GM12878 (cell line): ENCODE measurements around the gene ZNF528. TPM values are rescaled to one million over a fixed set of nuclear protein-coding genes. Genes with fewer than 3 reads are reported as not detected.

Experiments
- BACH1 ChIP-seq: fragments of 450-650 bp; IDR thresholded peaks from 2 replicates; pipeline ENCODE4 v1.6.1; 2017; ENCODE audit warnings: mild to moderate bottlenecking, borderline replicate concordance
- BHLHE40 ChIP-seq, 2 experiments: fragments of 450-650 bp in 1 of 2; IDR thresholded peaks; 2 replicates each; pipeline ENCODE4 v1.6.1; 2011 to 2017; ENCODE audit warnings: low read depth in 2 of 2, borderline replicate concordance in 1 of 2, improper control_type of control experiment in 1 of 2, low read length in 1 of 2, mild to moderate bottlenecking in 1 of 2
- CBX5 ChIP-seq: sonication (generic); IDR thresholded peaks from 2 replicates; pipeline ENCODE4 v1.6.1; 2016; ENCODE audit warnings: low read depth, moderate library complexity, mild to moderate bottlenecking, inconsistent platforms
- CREB1 ChIP-seq: IDR thresholded peaks from 2 replicates; pipeline ENCODE4 v1.6.1; 2012; ENCODE audit warnings: low read depth, mild to moderate bottlenecking, inconsistent platforms
- CREM ChIP-seq: IDR thresholded peaks from 2 replicates; pipeline ENCODE4 v1.6.1; 2014; ENCODE audit warnings: antibody characterized with exemption, low read depth
- DPF2 ChIP-seq: fragments of 450-650 bp; IDR thresholded peaks from 2 replicates; pipeline ENCODE4 v1.6.1; 2017; ENCODE audit warnings: mild to moderate bottlenecking
- ESRRA ChIP-seq: IDR thresholded peaks from 2 replicates; pipeline ENCODE4 v1.6.1; 2012; ENCODE audit warnings: mild to moderate bottlenecking, low read length, improper control_type of control experiment
- FOXK2 ChIP-seq: fragments of 450-650 bp; IDR thresholded peaks from 2 replicates; pipeline ENCODE4 v1.6.1; 2017; ENCODE audit warnings: mild to moderate bottlenecking, moderate library complexity
- GATAD2B ChIP-seq: fragments of 450-650 bp; conservative IDR thresholded peaks from 2 replicates; pipeline ENCODE4 v1.6.1; 2017; ENCODE audit warnings: low read depth, mild to moderate bottlenecking, moderate library complexity
- HDAC2 ChIP-seq: fragments of 200-600 bp; sonication (generic); IDR thresholded peaks from 2 replicates; pipeline ENCODE4 v1.6.1; 2017
- KLF5 ChIP-seq: fragments of 450-650 bp; IDR thresholded peaks from 2 replicates; pipeline ENCODE4 v1.6.1; 2014; ENCODE audit warnings: mild to moderate bottlenecking; ENCODE audit not compliant: partially characterized antibody
- MTA2 ChIP-seq: fragments of 450-650 bp; IDR thresholded peaks from 2 replicates; pipeline ENCODE4 v1.6.1; 2016; ENCODE audit warnings: low read depth, mild to moderate bottlenecking, moderate library complexity
- MXI1 ChIP-seq: fragments of 150-350 bp; IDR thresholded peaks from 2 replicates; pipeline ENCODE4 v1.6.1; 2011; ENCODE audit warnings: low read depth, mild to moderate bottlenecking, inconsistent platforms, low read length, improper control_type of control experiment
- NFYB ChIP-seq: IDR thresholded peaks from 2 replicates; pipeline ENCODE4 v1.6.1; 2011; ENCODE audit warnings: low read depth, mild to moderate bottlenecking, low read length, improper control_type of control experiment, moderate library complexity; ENCODE audit not compliant: insufficient read depth
- NR2C1 ChIP-seq: fragments of 450-650 bp; IDR thresholded peaks from 2 replicates; pipeline ENCODE4 v1.6.1; 2017; ENCODE audit warnings: antibody characterized with exemption, mild to moderate bottlenecking, moderate library complexity
- NRF1 ChIP-seq: conservative IDR thresholded peaks from 2 replicates; pipeline ENCODE4 v1.6.1; 2011; ENCODE audit warnings: mild to moderate bottlenecking, low read depth, low read length, improper control_type of control experiment
- POLR2A ChIP-seq: IDR thresholded peaks from 2 replicates; pipeline ENCODE4 v1.6.1; 2011; ENCODE audit warnings: low read depth, mild to moderate bottlenecking, low read length
- POLR2AphosphoS2 ChIP-seq: IDR thresholded peaks from 2 replicates; pipeline ENCODE4 v1.6.1; 2011; ENCODE audit warnings: low read depth, mild to moderate bottlenecking, low read length, improper control_type of control experiment, moderate library complexity
- POLR2AphosphoS5 ChIP-seq: IDR thresholded peaks from 2 replicates; pipeline ENCODE4 v1.6.1; 2011; ENCODE audit warnings: mild to moderate bottlenecking, low read length, inconsistent platforms
- RUNX3 ChIP-seq: IDR thresholded peaks from 2 replicates; pipeline ENCODE4 v1.6.1; 2012; ENCODE audit warnings: low read length, inconsistent platforms
- ZNF384 ChIP-seq: IDR thresholded peaks from 2 replicates; pipeline ENCODE4 v1.6.1; 2012; ENCODE audit warnings: low read depth, mild to moderate bottlenecking, low read length, improper control_type of control experiment, borderline replicate concordance
- polyA plus RNA-seq, 11 experiments: library from polyadenylated mRNA; depleted of rRNA in 4 of 11; unstranded in 6 of 11; stranded (reverse) in 5 of 11; fragments of >200 nt; fragmentation: Nextera tagmentation in 4 of 11; fragmentation: Illumina TruSeq in 1 of 11; extraction: Ambion mirVana in 4 of 11; extraction: Trizol in 1 of 11; gene quantifications; 1 replicate in 1 of 11; 2 replicates in 10 of 11; pipeline versions ENCODE4 v1.2.1 to v1.2.3, GENCODE V29; 2011 to 2016; ENCODE audit warnings: inconsistent platforms in 2 of 11, missing spikeins in 2 of 11, low read depth in 1 of 11
- total RNA-seq, 4 experiments: library from RNA; depleted of rRNA in 3 of 4; stranded (reverse); fragments of >200 nt in 3 of 4; fragmentation: Illumina TruSeq in 1 of 4; extraction: Trizol in 1 of 4; gene quantifications; 2 replicates each; pipeline versions ENCODE4 v1.2.1 to v1.2.3, GENCODE V29; 2013 to 2021
- TF ChIP-seq, protein P1 (sequence below): IDR thresholded peaks from 2 replicates; pipeline ENCODE4 v1.6.1; 2012; ENCODE audit warnings: improper control_type of control experiment, low read depth, low read length; ENCODE audit not compliant: insufficient replicate concordance
- TF ChIP-seq, protein P2 (sequence below): IDR thresholded peaks from 2 replicates; pipeline ENCODE4 v1.6.1; 2011; ENCODE audit warnings: low read depth, low read length, improper control_type of control experiment, borderline replicate concordance
- TF ChIP-seq, protein P3 (sequence below): fragments of 450-650 bp; IDR thresholded peaks from 2 replicates; pipeline ENCODE4 v1.6.1; 2016; ENCODE audit warnings: mild to moderate bottlenecking

The ZNF528 gene
- total and polyA plus RNA-seq, 10 of the 15 experiments (the other 5 are each of a cell fraction or from before 2014, with no cell fraction given): 1.7 to 11.9 (median 6.6) TPM

DNA sequence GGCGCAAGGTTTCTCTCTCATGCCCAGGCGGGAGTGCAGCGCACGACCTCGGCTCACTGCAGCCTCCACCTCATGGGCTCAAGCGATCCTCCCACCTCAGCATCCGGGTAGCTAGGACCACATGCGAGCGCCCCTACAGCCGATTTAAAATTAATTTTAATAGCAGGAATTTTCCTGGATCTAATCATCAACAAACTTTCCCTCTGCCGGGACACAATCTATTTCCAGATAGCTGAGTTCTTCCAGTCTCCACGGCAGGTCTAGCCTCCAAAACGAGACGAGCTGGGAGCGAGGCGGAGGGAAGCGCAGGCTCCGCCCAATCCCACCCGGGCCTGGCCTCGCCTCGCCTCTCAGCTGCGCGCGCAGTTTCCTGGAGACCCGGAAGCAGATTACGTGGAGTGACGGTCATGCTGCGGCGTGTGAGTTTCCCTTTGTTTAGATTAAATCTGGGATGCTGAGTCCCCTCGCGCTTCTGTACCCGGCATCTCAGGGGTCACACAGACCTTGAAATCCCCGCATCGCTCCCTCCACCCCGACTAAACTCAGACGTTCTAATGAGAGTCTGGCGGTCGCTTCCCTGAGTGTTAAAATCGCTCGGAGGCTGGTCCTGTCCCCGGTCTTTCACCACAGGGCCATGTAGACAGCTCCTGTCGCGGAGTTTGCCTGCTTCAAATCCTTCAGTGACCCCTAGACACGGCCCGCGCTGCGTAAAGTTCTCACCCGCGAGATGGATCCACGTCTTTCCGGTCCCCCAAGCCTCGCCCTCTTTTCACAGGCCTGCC, 27.9 kb upstream of the ZNF528 start, which contains the start of gene ZNF880 (continued):
- TF ChIP-seq, protein P1, sequence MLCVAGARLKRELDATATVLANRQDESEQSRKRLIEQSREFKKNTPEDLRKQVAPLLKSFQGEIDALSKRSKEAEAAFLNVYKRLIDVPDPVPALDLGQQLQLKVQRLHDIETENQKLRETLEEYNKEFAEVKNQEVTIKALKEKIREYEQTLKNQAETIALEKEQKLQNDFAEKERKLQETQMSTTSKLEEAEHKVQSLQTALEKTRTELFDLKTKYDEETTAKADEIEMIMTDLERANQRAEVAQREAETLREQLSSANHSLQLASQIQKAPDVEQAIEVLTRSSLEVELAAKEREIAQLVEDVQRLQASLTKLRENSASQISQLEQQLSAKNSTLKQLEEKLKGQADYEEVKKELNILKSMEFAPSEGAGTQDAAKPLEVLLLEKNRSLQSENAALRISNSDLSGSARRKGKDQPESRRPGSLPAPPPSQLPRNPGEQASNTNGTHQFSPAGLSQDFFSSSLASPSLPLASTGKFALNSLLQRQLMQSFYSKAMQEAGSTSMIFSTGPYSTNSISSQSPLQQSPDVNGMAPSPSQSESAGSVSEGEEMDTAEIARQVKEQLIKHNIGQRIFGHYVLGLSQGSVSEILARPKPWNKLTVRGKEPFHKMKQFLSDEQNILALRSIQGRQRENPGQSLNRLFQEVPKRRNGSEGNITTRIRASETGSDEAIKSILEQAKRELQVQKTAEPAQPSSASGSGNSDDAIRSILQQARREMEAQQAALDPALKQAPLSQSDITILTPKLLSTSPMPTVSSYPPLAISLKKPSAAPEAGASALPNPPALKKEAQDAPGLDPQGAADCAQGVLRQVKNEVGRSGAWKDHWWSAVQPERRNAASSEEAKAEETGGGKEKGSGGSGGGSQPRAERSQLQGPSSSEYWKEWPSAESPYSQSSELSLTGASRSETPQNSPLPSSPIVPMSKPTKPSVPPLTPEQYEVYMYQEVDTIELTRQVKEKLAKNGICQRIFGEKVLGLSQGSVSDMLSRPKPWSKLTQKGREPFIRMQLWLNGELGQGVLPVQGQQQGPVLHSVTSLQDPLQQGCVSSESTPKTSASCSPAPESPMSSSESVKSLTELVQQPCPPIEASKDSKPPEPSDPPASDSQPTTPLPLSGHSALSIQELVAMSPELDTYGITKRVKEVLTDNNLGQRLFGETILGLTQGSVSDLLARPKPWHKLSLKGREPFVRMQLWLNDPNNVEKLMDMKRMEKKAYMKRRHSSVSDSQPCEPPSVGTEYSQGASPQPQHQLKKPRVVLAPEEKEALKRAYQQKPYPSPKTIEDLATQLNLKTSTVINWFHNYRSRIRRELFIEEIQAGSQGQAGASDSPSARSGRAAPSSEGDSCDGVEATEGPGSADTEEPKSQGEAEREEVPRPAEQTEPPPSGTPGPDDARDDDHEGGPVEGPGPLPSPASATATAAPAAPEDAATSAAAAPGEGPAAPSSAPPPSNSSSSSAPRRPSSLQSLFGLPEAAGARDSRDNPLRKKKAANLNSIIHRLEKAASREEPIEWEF: no peak
- TF ChIP-seq NRF1 (0 out of 2 replicates have a peak, but pooled peaks have one; percentile 44), POLR2AphosphoS5 (peak; percentile 90), ESRRA (no peak), POLR2A (peak; percentile 89), GATAD2B (no peak), HDAC2 (no peak), CBX5 (0 out of 2 replicates have a peak, but pooled peaks have one; percentile 21), NFYB (0 out of 2 replicates have a peak, but pooled peaks have one; percentile 26), NR2C1 (peak; percentile 90), POLR2AphosphoS2 (peak; percentile 54; the same call in 1 of the 2 replicates), MTA2 (0 out of 2 replicates have a peak, but pooled peaks have one; percentile 25), CREB1 (peak; percentile 66), BHLHE40 (IDR thresholded peaks at IDR 0.05; ENCODE audit: borderline replicate concordance in 1 of 2, low read depth in 2 of 2, low read length in 1 of 2) (no peak), DPF2 (no peak), ZNF384 (no peak), KLF5 (peak; percentile 26), RUNX3 (peak; percentile 25; the same call in 1 of the 2 replicates), CREM (peak; percentile 21; the same call in 1 of the 2 replicates), FOXK2 (no peak), MXI1 (no peak), BACH1 (no peak)
- TF ChIP-seq, protein P2, sequence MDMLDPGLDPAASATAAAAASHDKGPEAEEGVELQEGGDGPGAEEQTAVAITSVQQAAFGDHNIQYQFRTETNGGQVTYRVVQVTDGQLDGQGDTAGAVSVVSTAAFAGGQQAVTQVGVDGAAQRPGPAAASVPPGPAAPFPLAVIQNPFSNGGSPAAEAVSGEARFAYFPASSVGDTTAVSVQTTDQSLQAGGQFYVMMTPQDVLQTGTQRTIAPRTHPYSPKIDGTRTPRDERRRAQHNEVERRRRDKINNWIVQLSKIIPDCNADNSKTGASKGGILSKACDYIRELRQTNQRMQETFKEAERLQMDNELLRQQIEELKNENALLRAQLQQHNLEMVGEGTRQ: no peak
- TF ChIP-seq, protein P3, sequence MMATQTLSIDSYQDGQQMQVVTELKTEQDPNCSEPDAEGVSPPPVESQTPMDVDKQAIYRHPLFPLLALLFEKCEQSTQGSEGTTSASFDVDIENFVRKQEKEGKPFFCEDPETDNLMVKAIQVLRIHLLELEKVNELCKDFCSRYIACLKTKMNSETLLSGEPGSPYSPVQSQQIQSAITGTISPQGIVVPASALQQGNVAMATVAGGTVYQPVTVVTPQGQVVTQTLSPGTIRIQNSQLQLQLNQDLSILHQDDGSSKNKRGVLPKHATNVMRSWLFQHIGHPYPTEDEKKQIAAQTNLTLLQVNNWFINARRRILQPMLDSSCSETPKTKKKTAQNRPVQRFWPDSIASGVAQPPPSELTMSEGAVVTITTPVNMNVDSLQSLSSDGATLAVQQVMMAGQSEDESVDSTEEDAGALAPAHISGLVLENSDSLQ: peak; percentile 56
